Breast epithelium (tissue), 3 donors: ENCODE measurements around the gene YPEL2.

Experiments
- CTCF ChIP-seq, 3 donors: fragments of 450-650 bp; IDR thresholded peaks; one replicate each; pipeline ENCODE4 v1.5.1; 2016 to 2017; ENCODE audit warnings: antibody characterized with exemption in 3 of 3, mild to moderate bottlenecking in 3 of 3, moderate library complexity in 3 of 3
- POLR2A ChIP-seq: fragments of 450-650 bp; IDR thresholded peaks from one replicate; pipeline ENCODE4 v1.6.1; 2016; ENCODE audit warnings: antibody characterized with exemption, mild to moderate bottlenecking, moderate library complexity
- POLR2AphosphoS5 ChIP-seq, 3 donors: sonication (generic); formaldehyde crosslinking; IDR thresholded peaks; one replicate each; pipeline ENCODE4 v1.6.1; 2017; ENCODE audit warnings: antibody characterized with exemption in 3 of 3

- TF ChIP-seq POLR2A = no peak
- TF ChIP-seq CTCF (IDR thresholded peaks at IDR 0.05) = no peak
- no peak for TF ChIP-seq POLR2AphosphoS5 (IDR thresholded peaks at IDR 0.05)
Measured at GRCh38 chr17:59421722-59422121, 90.3 kb downstream of the YPEL2 start.
